Ishikawa (cell line): ENCODE measurements around the gene TRIM44.

Experiments
- CEBPB ChIP-seq: IDR thresholded peaks from 2 replicates; pipeline ENCODE4 v1.6.1; 2012
- CREB1 ChIP-seq: IDR thresholded peaks from 2 replicates; pipeline ENCODE4 v1.6.1; 2012; ENCODE audit warnings: low read depth
- EGR1 ChIP-seq: IDR thresholded peaks from 2 replicates; pipeline ENCODE4 v1.6.1; 2012
- EP300 ChIP-seq: IDR thresholded peaks from 2 replicates; pipeline ENCODE4 v1.6.1; 2012; ENCODE audit warnings: borderline replicate concordance
- FOXM1 ChIP-seq: IDR thresholded peaks from 2 replicates; pipeline ENCODE4 v1.6.1; 2012; ENCODE audit warnings: low read depth, borderline replicate concordance
- MAX ChIP-seq: IDR thresholded peaks from 2 replicates; pipeline ENCODE4 v1.6.1; 2012
- NFIC ChIP-seq: IDR thresholded peaks from 2 replicates; pipeline ENCODE4 v1.6.1; 2012
- RAD21 ChIP-seq: IDR thresholded peaks from 2 replicates; pipeline ENCODE4 v1.6.1; 2012; ENCODE audit warnings: low read depth
- TAF1 ChIP-seq: IDR thresholded peaks from 2 replicates; pipeline ENCODE4 v1.6.1; 2012; ENCODE audit warnings: low read depth, mild to moderate bottlenecking
- TCF12 ChIP-seq: IDR thresholded peaks from 2 replicates; pipeline ENCODE4 v1.6.1; 2012; ENCODE audit warnings: low read depth
- TEAD4 ChIP-seq: IDR thresholded peaks from 2 replicates; pipeline ENCODE4 v1.6.1; 2012
- YY1 ChIP-seq: IDR thresholded peaks from 2 replicates; pipeline ENCODE4 v1.6.1; 2012; ENCODE audit warnings: low read depth
- ZBTB7A ChIP-seq: IDR thresholded peaks from 2 replicates; pipeline ENCODE4 v1.6.1; 2012; ENCODE audit warnings: low read depth
- TF ChIP-seq, protein P1 (sequence below): IDR thresholded peaks from 2 replicates; pipeline ENCODE4 v1.6.1; 2012
- TF ChIP-seq, protein P2 (sequence below): IDR thresholded peaks from 2 replicates; pipeline ENCODE4 v1.6.1; 2012; ENCODE audit warnings: low read depth, mild to moderate bottlenecking

The TRIM44 gene

GRCh38 chr11:35814720-35815305 lies 152.2 kb downstream of the TRIM44 start:
- TF ChIP-seq TEAD4 (no peak), CEBPB (no peak), YY1 (no peak)
- TF ChIP-seq, protein P1, sequence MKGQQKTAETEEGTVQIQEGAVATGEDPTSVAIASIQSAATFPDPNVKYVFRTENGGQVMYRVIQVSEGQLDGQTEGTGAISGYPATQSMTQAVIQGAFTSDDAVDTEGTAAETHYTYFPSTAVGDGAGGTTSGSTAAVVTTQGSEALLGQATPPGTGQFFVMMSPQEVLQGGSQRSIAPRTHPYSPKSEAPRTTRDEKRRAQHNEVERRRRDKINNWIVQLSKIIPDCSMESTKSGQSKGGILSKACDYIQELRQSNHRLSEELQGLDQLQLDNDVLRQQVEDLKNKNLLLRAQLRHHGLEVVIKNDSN = no peak

DNA sequence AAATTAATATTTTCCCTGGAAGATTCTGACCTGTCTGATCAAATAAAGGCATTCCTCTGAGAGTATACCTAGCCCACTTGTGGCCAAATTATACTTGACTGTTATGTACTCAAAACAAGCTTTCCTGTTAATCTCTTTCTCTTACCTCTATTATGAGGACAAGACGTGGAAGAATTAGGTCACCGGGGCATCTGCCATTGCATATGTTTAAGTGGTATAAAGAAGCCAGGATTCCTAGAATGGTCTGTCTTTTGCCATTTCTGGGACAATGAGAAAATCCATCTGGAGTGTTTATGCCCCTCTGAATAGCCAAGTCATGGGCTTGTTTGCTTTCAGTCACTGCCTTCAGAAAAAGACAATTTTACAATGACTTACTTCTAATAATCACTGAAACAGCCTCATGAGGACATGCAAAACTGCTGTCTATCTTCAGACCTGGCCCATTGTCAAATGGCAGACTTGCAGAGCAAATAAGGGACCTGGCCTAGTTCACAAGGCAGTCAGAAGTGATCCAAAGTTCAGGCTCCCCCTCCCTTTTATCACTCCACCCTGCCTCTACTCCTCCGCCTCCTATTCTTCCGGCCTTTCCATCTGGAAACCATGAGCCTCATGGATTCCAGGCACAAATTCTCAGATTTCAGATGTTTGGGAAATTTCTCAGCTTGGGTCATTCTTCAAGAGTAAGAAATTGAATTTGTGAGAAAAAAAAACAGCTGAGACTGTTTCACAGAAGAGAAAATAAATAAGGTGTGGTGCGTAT lies 153.2 kb downstream of the TRIM44 start:
- no peak for TF ChIP-seq TAF1
- peak; percentile 20; the same call in 1 of the 2 replicates for TF ChIP-seq RAD21
- no peak for TF ChIP-seq CEBPB
- peak; percentile 64; the same call in 1 of the 2 replicates for TF ChIP-seq MAX
- TF ChIP-seq YY1 = no peak
- TF ChIP-seq EP300 = peak; percentile 97
- no peak for TF ChIP-seq EGR1
- peak; percentile 89 for TF ChIP-seq FOXM1
- no peak for TF ChIP-seq CREB1
- TF ChIP-seq NFIC = peak; percentile 90
- TF ChIP-seq TCF12 = peak; percentile 94
- TF ChIP-seq, protein P1 = no peak
- TF ChIP-seq TEAD4 = peak; percentile 91
- no peak for TF ChIP-seq ZBTB7A
- TF ChIP-seq, protein P2, sequence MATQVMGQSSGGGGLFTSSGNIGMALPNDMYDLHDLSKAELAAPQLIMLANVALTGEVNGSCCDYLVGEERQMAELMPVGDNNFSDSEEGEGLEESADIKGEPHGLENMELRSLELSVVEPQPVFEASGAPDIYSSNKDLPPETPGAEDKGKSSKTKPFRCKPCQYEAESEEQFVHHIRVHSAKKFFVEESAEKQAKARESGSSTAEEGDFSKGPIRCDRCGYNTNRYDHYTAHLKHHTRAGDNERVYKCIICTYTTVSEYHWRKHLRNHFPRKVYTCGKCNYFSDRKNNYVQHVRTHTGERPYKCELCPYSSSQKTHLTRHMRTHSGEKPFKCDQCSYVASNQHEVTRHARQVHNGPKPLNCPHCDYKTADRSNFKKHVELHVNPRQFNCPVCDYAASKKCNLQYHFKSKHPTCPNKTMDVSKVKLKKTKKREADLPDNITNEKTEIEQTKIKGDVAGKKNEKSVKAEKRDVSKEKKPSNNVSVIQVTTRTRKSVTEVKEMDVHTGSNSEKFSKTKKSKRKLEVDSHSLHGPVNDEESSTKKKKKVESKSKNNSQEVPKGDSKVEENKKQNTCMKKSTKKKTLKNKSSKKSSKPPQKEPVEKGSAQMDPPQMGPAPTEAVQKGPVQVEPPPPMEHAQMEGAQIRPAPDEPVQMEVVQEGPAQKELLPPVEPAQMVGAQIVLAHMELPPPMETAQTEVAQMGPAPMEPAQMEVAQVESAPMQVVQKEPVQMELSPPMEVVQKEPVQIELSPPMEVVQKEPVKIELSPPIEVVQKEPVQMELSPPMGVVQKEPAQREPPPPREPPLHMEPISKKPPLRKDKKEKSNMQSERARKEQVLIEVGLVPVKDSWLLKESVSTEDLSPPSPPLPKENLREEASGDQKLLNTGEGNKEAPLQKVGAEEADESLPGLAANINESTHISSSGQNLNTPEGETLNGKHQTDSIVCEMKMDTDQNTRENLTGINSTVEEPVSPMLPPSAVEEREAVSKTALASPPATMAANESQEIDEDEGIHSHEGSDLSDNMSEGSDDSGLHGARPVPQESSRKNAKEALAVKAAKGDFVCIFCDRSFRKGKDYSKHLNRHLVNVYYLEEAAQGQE = no peak

DNA sequence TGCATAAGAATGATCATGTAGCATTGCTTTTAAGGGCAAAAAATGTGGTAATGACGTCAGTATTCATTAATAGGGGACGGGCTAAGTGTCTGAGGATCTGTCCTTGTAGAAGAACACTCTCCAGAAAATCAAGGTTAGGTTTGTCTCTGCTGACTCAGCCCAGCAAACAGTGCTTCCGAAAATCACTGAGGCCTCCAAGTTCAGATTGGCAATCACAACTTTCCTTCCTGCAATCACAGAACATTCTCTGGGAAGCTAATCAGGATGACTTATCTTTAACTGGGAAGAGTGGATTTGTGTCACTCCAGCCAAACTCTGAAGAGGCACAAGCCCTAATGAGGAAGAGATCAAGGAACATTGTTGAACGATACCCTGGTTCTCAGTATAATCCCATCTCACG lies 158.0 kb downstream of the TRIM44 start:
- TF ChIP-seq MAX (no peak), EP300 (no peak), CEBPB (no peak), FOXM1 (no peak), EGR1 (no peak), TEAD4 (no peak), RAD21 (no peak), TAF1 (no peak), TCF12 (no peak), ZBTB7A (no peak), YY1 (no peak), CREB1 (no peak), NFIC (no peak)
- TF ChIP-seq, protein P2 = no peak
- TF ChIP-seq, protein P1 = no peak

DNA sequence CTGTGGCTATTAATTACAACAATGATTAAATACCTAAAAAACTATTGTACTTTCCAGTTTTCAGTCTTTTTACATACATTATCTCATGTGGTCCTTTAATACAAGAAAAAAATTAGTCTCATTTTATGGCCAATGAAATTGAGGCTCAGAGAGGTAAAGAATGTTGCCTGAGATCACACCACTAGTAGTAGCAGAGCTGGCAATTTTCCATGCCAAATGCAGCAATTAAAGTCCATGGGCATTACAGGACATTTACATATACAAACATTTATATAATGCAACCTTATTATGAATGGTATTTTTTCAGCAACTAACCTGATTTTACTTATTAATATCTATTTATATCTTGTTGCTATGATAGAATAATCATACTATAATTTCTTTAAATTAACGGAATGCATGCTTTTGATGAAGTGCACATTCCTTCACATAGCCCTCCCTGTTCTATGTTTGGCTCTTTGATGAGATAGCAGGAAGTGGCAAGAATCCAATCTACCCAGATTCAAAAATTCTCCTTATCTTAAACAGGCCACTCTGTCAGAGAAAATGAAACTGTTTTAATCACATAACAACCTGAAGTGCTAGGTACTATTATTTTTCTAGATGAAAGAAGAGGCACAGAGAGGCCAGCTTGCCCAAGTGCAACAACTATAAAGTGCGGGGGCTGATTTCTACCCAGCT lies 160.4 kb downstream of the TRIM44 start:
- TF ChIP-seq TEAD4 (no peak), ZBTB7A (no peak), TCF12 (no peak), RAD21 (no peak), CEBPB (no peak), YY1 (no peak), EP300 (no peak), FOXM1 (no peak), MAX (no peak), CREB1 (no peak), EGR1 (no peak), NFIC (no peak), TAF1 (no peak)
- TF ChIP-seq, protein P2 = no peak
- TF ChIP-seq, protein P1 = no peak
